SJSA1 (cell line): ENCODE results near the gene PDZD2. TPM values are rescaled to one million over a fixed set of nuclear protein-coding genes. Genes with fewer than 3 reads are reported as not detected.

ENCODE experiments used
- DNase-seq, 2 experiments: peaks; one replicate each; pipeline ENCODE4 v3.0.0-alpha.2; 2015 to 2020; ENCODE audit warnings: low spot score in 2 of 2, low read depth in 1 of 2
- H3K27ac ChIP-seq: fragments of 250-450 bp; sonication (Bioruptor Pico); 2 replicates; pipeline ENCODE4 v1.5.1; 2020; ENCODE audit warnings: mild to moderate bottlenecking, moderate library complexity
- H3K27me3 ChIP-seq: fragments of 250-450 bp; sonication (Bioruptor Pico); replicated peaks from 2 replicates; pipeline ENCODE4 v1.5.1; 2020; ENCODE audit warnings: mild to moderate bottlenecking, moderate library complexity
- H3K36me3 ChIP-seq: fragments of 250-450 bp; sonication (Bioruptor Pico); 2 replicates; pipeline ENCODE4 v1.5.1; 2020; ENCODE audit warnings: mild to moderate bottlenecking
- H3K4me1 ChIP-seq: fragments of 250-450 bp; sonication (Bioruptor Pico); replicated peaks from 2 replicates; pipeline ENCODE4 v1.6.1; 2021; ENCODE audit warnings: mild to moderate bottlenecking
- H3K4me3 ChIP-seq: fragments of 250-450 bp; sonication (Bioruptor Pico); 2 replicates; pipeline ENCODE4 v1.5.1; 2020; ENCODE audit warnings: mild to moderate bottlenecking
- H3K9me3 ChIP-seq: fragments of 250-450 bp; sonication (Bioruptor Pico); replicated peaks from 2 replicates; pipeline ENCODE4 v1.5.1; 2020; ENCODE audit warnings: mild to moderate bottlenecking
- total RNA-seq: library from RNA; depleted of rRNA; stranded (reverse); fragments of >200 nt; shearing (Covaris generic); gene quantifications from 2 replicates; pipeline ENCODE4 v1.2.3, GENCODE V29; 2014

PDZD2 gene
- total RNA-seq, 1 experiment from 2014 or later: 0.16 TPM

- no peak overlapping the region for H3K4me3 ChIP-seq
- no peaks in the 10 kb centered on the region for H3K36me3 ChIP-seq
- DNase-seq: no peak
- no peak overlapping the region for H3K27ac ChIP-seq
- no peaks in the 10 kb centered on the region for H3K4me1 ChIP-seq
- no peaks in the 10 kb centered on the region for H3K9me3 ChIP-seq
- H3K27me3 ChIP-seq: no peaks in the 10 kb centered on the region
These were observed 147.2 kb downstream of the PDZD2 start for GRCh38 chr5:31786090-31786631.

DNA sequence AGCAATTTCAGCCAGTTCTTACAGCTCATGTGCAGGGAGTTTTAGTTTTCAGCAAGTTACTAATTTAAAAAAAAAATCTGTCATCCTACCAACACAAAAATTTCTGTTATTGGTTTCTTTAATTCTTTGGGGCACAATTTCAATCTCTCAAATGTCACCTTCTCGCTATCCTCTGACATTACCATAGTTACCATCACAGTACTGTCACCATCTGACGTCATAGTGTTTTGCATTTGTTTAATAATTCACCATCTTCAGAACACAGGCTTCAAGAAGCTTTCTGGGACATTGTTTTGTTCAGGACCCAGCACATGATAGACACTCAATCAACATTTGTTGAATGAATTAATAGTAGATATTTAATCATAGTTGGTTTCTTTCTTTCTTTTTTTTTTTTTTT lies 155.1 kb downstream of the PDZD2 start:
- Histone ChIP-seq H3K36me3 (no peaks in the 10 kb centered on the region), H3K4me3 (no peak overlapping the region), H3K27me3 (no peaks in the 10 kb centered on the region), H3K9me3 (no peaks in the 10 kb centered on the region), H3K27ac (no peak overlapping the region), H3K4me1 (no peaks in the 10 kb centered on the region)
- no peak for DNase-seq

- no peak overlapping the region for H3K27ac ChIP-seq
- no peaks in the 10 kb centered on the region for H3K36me3 ChIP-seq
- no peaks in the 10 kb centered on the region for H3K9me3 ChIP-seq
- no peak overlapping the region for H3K4me3 ChIP-seq
- no peak for DNase-seq
- no peaks in the 10 kb centered on the region for H3K4me1 ChIP-seq
- H3K27me3 ChIP-seq: no peaks in the 10 kb centered on the region
These were observed 159.2 kb downstream of the PDZD2 start for GRCh38 chr5:31798168-31798567.

DNA sequence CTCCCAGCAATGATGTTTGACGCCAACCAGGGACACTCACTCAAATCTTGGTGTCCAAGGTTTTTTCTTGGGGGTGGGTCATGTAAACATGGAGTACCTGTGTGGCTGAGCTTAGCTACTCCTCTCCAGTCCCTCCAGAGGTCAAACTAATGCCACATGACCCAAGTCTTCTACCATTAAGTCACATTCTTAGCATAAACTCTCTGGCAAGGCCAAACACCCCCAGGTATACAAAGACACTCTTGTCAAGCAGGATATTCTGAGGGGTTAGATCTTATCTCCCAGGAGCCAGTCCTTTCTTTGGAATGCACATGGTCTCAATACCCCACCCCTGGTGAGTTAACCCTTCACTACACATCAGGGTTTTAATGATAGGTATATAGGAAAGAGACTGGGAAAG lies 161.4 kb downstream of the PDZD2 start:
- Histone ChIP-seq H3K36me3 (no peaks in the 10 kb centered on the region), H3K4me1 (no peaks in the 10 kb centered on the region), H3K27me3 (no peaks in the 10 kb centered on the region), H3K4me3 (no peak overlapping the region), H3K27ac (no peak overlapping the region), H3K9me3 (no peaks in the 10 kb centered on the region)
- DNase-seq: no peak

GRCh38 chr5:31805785-31806400 lies 167.0 kb downstream of the PDZD2 start:
- no peak overlapping the region for H3K4me3 ChIP-seq
- no peaks in the 10 kb centered on the region for H3K27me3 ChIP-seq
- H3K9me3 ChIP-seq: no peaks in the 10 kb centered on the region
- no peaks in the 10 kb centered on the region for H3K4me1 ChIP-seq
- H3K27ac ChIP-seq: no peak overlapping the region
- DNase-seq: no peak
- H3K36me3 ChIP-seq: no peaks in the 10 kb centered on the region

GRCh38 chr5:31806561-31806960 lies 167.6 kb downstream of the PDZD2 start:
- H3K9me3 ChIP-seq: no peaks in the 10 kb centered on the region
- DNase-seq: no peak
- H3K4me1 ChIP-seq: no peaks in the 10 kb centered on the region
- H3K27me3 ChIP-seq: no peaks in the 10 kb centered on the region
- no peaks in the 10 kb centered on the region for H3K36me3 ChIP-seq
- no peak overlapping the region for H3K4me3 ChIP-seq
- no peak overlapping the region for H3K27ac ChIP-seq

DNA sequence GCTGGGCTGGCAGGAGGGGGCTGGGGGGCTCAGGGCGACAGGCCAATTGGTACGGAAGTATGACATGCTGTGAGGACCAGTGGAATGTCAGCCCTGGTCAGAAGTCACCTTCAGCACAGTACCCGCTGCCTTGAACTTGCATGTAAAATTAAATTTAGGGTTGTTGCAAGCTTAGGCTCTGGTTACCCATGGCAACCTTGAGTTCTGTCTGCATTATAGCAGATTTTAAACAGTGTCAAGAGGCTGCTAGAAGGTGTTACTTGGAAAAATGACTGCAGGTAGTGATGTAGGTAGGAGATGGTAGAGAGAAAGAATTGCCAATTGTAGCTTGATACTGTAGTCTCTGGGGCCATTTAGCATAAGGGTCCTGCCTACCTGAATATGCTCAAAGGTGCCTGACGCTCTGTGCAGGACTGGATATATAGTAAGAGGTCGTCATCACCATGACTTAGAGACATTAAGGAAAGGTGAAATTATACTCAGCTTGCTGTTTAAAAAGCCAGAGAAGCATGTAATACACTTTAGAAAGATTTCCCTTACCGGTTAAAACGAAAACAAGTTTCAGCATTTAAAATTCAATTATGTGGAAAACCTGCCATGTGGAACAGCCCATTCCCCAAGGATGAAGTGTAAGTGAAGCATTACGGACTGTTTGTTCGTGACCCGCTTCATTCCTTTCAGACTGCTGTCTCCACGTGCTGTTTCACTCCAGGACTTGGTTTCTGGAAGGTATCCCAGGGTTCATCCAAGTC lies 169.0 kb downstream of the PDZD2 start:
- no peak overlapping the region for H3K27ac ChIP-seq
- DNase-seq: no peak
- no peaks in the 10 kb centered on the region for H3K27me3 ChIP-seq
- H3K36me3 ChIP-seq: no peaks in the 10 kb centered on the region
- H3K4me3 ChIP-seq: no peak overlapping the region
- H3K4me1 ChIP-seq: no peaks in the 10 kb centered on the region
- no peaks in the 10 kb centered on the region for H3K9me3 ChIP-seq

DNA sequence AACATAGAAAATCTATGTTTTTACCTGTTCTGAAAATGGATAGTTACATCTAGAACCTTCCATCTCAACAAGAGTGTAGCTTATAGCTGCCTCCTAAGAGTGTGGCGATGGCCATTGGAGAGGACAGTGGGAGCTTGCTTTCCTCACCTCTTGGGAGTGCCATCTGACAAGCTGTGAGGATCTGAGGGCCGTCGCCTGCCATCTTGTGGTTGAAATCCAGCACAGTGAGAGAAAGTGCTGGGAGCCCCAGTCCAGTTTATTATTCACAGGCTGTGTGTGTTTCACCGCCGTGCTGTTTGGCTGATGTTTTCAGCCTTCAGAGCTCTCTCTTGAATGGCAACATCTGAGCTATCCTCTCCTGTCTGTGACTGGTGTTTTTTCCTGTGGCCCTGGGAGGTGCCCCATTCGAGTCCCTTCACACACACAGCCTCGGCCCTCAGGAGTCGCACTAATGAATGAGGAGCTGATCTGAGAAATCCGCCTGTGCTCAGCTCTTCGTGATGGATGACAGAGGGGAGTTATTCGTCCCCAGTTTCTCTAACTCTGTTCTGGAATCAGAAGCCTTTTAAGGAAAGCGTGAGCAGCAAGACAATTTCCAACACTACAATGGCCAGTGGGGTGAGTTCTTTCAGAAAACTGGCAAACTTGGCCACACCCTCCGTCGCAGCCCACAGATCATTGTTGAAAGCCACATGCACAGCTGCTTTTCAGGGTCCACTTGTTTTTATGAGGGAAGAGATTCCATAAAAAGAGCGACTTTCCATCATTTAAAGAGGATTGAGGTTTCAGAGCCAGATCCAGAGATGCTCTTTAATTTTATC lies 170.3 kb downstream of the PDZD2 start:
- H3K4me1 ChIP-seq: no peaks in the 10 kb centered on the region
- H3K9me3 ChIP-seq: no peaks in the 10 kb centered on the region
- H3K27me3 ChIP-seq: no peaks in the 10 kb centered on the region
- no peak overlapping the region for H3K4me3 ChIP-seq
- no peak overlapping the region for H3K27ac ChIP-seq
- DNase-seq: peak in 1 of 2 experiments; percentile 13
- no peaks in the 10 kb centered on the region for H3K36me3 ChIP-seq

GRCh38 chr5:31811210-31811609 lies 172.3 kb downstream of the PDZD2 start:
- Histone ChIP-seq H3K27ac (no peak overlapping the region), H3K4me3 (no peak overlapping the region), H3K4me1 (no peaks in the 10 kb centered on the region), H3K27me3 (no peaks in the 10 kb centered on the region), H3K36me3 (no peaks in the 10 kb centered on the region), H3K9me3 (no peaks in the 10 kb centered on the region)
- peak in 1 of 2 experiments; percentile 1 for DNase-seq

- Histone ChIP-seq H3K27ac (no peak overlapping the region), H3K4me1 (no peaks in the 10 kb centered on the region), H3K36me3 (no peaks in the 10 kb centered on the region), H3K27me3 (no peaks in the 10 kb centered on the region), H3K4me3 (no peak overlapping the region), H3K9me3 (no peaks in the 10 kb centered on the region)
- no peak for DNase-seq
These were observed 176.4 kb downstream of the PDZD2 start for GRCh38 chr5:31815376-31815775.

DNA sequence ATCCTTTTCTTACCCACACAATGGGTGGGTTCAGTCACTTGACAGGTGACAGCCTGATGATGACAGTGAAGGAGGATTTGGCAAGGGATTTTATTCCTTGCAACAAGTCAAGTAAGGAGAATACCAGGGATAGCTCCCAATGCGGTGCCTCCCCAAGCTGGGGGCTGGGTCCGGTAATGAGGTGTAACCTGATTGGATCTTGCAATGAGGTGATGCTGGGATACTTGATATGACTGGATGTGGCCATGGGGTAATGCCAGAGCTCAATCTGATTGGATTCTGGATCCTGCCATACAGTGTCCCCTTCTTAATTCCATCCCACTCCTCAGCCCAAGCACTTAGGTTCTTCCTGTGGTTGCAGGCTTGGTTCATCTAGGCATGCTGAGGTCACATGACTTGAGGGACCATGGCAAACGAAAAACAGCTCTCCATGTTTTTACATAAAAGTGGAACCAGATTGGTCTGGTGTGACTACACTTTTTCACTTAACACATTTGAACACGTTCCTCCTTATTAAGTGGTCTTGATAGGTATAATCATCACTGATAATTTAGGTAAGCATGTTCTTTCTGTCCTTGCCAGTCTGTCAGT lies 181.1 kb downstream of the PDZD2 start:
- no peaks in the 10 kb centered on the region for H3K4me1 ChIP-seq
- no peak for DNase-seq
- H3K4me3 ChIP-seq: no peak overlapping the region
- H3K9me3 ChIP-seq: no peaks in the 10 kb centered on the region
- no peaks in the 10 kb centered on the region for H3K27me3 ChIP-seq
- H3K36me3 ChIP-seq: no peaks in the 10 kb centered on the region
- no peak overlapping the region for H3K27ac ChIP-seq

GRCh38 chr5:31823472-31823871 lies 184.5 kb downstream of the PDZD2 start:
- no peak for DNase-seq
- Histone ChIP-seq H3K4me3 (no peak overlapping the region), H3K9me3 (no peaks in the 10 kb centered on the region), H3K27ac (no peak overlapping the region), H3K4me1 (no peaks in the 10 kb centered on the region), H3K36me3 (no peaks in the 10 kb centered on the region), H3K27me3 (no peaks in the 10 kb centered on the region)

- no peak for DNase-seq
These were observed 186.1 kb downstream of the PDZD2 start for GRCh38 chr5:31824869-31825517.

More at GRCh38 chr5:31824869-31825517, 186.1 kb downstream of the PDZD2 start:
- H3K9me3 ChIP-seq: no peaks in the 10 kb centered on the region
- no peaks in the 10 kb centered on the region for H3K4me1 ChIP-seq
- no peaks in the 10 kb centered on the region for H3K27me3 ChIP-seq
- H3K36me3 ChIP-seq: no peaks in the 10 kb centered on the region
- H3K4me3 ChIP-seq: no peak overlapping the region
- H3K27ac ChIP-seq: no peak overlapping the region
